Measurements from ENCODE around the gene KDM8.

- TF ChIP-seq, protein P1, sequence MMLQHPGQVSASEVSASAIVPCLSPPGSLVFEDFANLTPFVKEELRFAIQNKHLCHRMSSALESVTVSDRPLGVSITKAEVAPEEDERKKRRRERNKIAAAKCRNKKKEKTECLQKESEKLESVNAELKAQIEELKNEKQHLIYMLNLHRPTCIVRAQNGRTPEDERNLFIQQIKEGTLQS (IDR thresholded peaks at IDR 0.05): no peak
- 0 out of 6 replicates have a peak, but pooled peaks of 2 of the 3 experiments have one; percentile 20 to 22 for TF ChIP-seq CTCF (IDR thresholded peaks at IDR 0.05 in 2 of 3, conservative IDR thresholded peaks at IDR 0.05 in 1 of 3; ENCODE audit: borderline replicate concordance in 1 of 3, insufficient read depth in 1 of 3, low read depth in 2 of 3, low read length in 2 of 3)
Measured at GRCh38 chr16:27169511-27170071, 33.7 kb upstream of the KDM8 start.

Data from HCT116 (cell line).